ENCODE data around the gene CCPG1. TPM values are rescaled to one million over a fixed set of nuclear protein-coding genes. Genes with fewer than 3 reads are reported as not detected.

The CCPG1 gene
- total RNA-seq, 1 donor from 2014 or later: 9.6 TPM

GRCh38 chr15:55320963-55321362, 87.2 kb downstream of the CCPG1 start:
- Mint-ChIP-seq H3K4me1 (peaks cover 30% of the 10 kb centered on the region), H3K36me3 (ENCODE audit: low read depth) (no peaks in the 10 kb centered on the region), H3K9me3 (no peaks in the 10 kb centered on the region), H3K4me3 (no peak overlapping the region), H3K27me3 (ENCODE audit: low read depth) (no peaks in the 10 kb centered on the region), H3K27ac (ENCODE audit: unreplicated experiment) (no peak overlapping the region)
- no peak for DNase-seq (ENCODE audit: low read depth, low spot score)
- TF ChIP-seq, protein P1, sequence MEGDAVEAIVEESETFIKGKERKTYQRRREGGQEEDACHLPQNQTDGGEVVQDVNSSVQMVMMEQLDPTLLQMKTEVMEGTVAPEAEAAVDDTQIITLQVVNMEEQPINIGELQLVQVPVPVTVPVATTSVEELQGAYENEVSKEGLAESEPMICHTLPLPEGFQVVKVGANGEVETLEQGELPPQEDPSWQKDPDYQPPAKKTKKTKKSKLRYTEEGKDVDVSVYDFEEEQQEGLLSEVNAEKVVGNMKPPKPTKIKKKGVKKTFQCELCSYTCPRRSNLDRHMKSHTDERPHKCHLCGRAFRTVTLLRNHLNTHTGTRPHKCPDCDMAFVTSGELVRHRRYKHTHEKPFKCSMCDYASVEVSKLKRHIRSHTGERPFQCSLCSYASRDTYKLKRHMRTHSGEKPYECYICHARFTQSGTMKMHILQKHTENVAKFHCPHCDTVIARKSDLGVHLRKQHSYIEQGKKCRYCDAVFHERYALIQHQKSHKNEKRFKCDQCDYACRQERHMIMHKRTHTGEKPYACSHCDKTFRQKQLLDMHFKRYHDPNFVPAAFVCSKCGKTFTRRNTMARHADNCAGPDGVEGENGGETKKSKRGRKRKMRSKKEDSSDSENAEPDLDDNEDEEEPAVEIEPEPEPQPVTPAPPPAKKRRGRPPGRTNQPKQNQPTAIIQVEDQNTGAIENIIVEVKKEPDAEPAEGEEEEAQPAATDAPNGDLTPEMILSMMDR (conservative IDR thresholded peaks at IDR 0.05): no peak

DNA sequence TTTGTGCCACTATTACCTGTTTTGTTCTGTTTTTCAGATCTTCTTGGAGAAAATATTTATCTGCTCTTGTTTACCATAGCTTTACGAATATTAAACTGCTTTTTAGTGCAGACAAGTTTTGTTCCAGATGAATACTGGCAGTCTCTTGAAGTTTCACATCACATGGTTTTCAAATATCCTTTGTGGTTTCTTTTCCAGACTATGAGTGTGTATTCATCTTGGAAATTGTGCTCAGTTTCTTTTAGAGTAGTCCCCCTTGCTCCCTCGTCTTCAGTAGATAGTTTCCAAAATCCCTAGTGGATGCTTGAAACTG, 88.0 kb downstream of the CCPG1 start:
- H3K36me3 Mint-ChIP-seq (ENCODE audit: low read depth): no peaks in the 10 kb centered on the region
- no peaks in the 10 kb centered on the region for H3K9me3 Mint-ChIP-seq
- H3K27me3 Mint-ChIP-seq (ENCODE audit: low read depth): no peaks in the 10 kb centered on the region
- TF ChIP-seq, protein P1 (conservative IDR thresholded peaks at IDR 0.05): no peak
- H3K4me3 Mint-ChIP-seq: peak overlapping the region; percentile 82
- DNase-seq (ENCODE audit: low read depth, low spot score): no peak
- no peak overlapping the region for H3K27ac Mint-ChIP-seq (ENCODE audit: unreplicated experiment)
- peaks cover 30% of the 10 kb centered on the region for H3K4me1 Mint-ChIP-seq

GRCh38 chr15:55319537-55320237, 88.5 kb downstream of the CCPG1 start:
- H3K9me3 Mint-ChIP-seq: no peaks in the 10 kb centered on the region
- H3K4me3 Mint-ChIP-seq: peak overlapping the region; percentile 99
- no peaks in the 10 kb centered on the region for H3K27me3 Mint-ChIP-seq (ENCODE audit: low read depth)
- DNase-seq (ENCODE audit: low read depth, low spot score): no peak
- peaks cover 30% of the 10 kb centered on the region for H3K4me1 Mint-ChIP-seq
- TF ChIP-seq, protein P1 (conservative IDR thresholded peaks at IDR 0.05): no peak
- H3K36me3 Mint-ChIP-seq (ENCODE audit: low read depth): no peaks in the 10 kb centered on the region
- H3K27ac Mint-ChIP-seq (ENCODE audit: unreplicated experiment): no peak overlapping the region

DNA sequence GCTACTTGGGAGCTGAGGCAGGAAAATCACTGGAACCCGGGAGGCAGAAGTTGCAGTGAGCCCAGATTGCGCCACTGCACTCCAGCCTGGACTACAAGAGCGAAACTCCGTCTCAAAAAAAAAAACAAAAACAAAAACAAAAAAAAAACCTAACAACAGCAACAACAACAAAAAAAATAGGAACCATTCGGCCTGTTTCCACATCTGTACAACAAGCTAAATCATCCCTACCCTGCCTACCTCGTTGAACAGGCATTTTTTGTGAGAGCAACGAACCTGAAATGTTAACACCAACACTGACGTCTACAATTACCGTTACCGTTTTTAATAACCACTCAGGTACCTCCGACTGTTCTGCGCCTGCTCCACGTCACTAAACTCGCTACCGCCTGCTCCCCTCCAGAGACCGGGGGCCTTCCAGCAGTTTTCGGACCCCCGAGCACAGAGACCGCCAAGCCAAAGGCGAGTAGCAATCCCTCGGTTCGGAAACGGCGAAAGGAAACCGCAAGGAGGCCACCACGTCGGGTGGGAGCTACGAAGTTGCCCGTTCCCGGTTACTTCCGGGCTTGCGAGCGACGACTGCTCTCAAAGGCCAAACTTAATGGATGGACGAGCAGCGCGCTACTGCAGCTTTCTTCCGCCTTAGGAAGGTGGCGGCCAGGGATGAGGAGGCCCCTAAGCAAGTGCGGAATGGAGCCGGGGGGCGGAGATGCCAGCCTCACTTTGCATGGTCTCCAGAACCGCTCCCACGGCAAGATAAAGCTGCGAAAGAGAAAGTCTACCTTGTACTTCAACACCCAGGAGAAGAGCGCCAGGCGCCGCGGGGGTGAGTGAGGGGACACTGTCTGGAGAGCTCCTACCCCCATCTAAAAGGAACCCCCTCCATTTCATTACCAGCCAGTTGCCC, 89.3 kb downstream of the CCPG1 start, which contains the start of the genes PIGB and PIGBOS1:
PIGB (plus strand) TSS at position 635 of the 907 bp plus-strand sequence; CDS start at position 664, 29 bp downstream.
PIGBOS1 (minus strand) TSS at position 536 of the 907 bp plus-strand sequence. CDS start 1,331 bp downstream, outside the sequence.
- TF ChIP-seq, protein P1 (conservative IDR thresholded peaks at IDR 0.05): peak; percentile 37
- peak within 1 kb of the TSS; percentile 99 for H3K4me3 Mint-ChIP-seq
- no peaks in the 10 kb centered on the region for H3K36me3 Mint-ChIP-seq (ENCODE audit: low read depth)
- H3K27me3 Mint-ChIP-seq (ENCODE audit: low read depth): no peaks in the 10 kb centered on the region
- H3K4me1 Mint-ChIP-seq: peaks cover 27% of the 10 kb centered on the region
- peak; percentile 70 for DNase-seq (ENCODE audit: low read depth, low spot score)
- H3K27ac Mint-ChIP-seq (ENCODE audit: unreplicated experiment): peak within 1 kb of the TSS; percentile 97
- no peaks in the 10 kb centered on the region for H3K9me3 Mint-ChIP-seq

Small RNA genes within 50 kb of the gene (microRNA-seq; reads per million reads assigned to microRNA genes)
- gene MIR628: 448 reads per million, percentile 75 among the genes with 10 or more reads in this experiment

Other genes starting within 250 kb of the CCPG1 start
- 78.6 and 83.8 TPM in 2 replicates for gene RSL24D1, start 211.4 kb downstream of the CCPG1 start, total RNA-seq
- 5.9 and 6.5 TPM in 2 replicates for gene RAB27A, start 118.5 kb downstream of the CCPG1 start, total RNA-seq
- 12.5 and 16.6 TPM in 2 replicates for gene PIGBOS1, start 89.2 kb downstream of the CCPG1 start, total RNA-seq
- gene PIGB, start 89.1 kb downstream of the CCPG1 start, total RNA-seq: 12.9 and 14.6 TPM in 2 replicates
- 2.0 and 2.7 TPM in 2 replicates for gene PIERCE2, start 136 bp upstream of the CCPG1 start, total RNA-seq
- gene DNAAF4, start 99.9 kb upstream of the CCPG1 start, total RNA-seq: 5.1 and 5.3 TPM in 2 replicates
- gene PYGO1, start 180.0 kb upstream of the CCPG1 start, total RNA-seq: 32.2 and 35.4 TPM in 2 replicates